Omental fat pad (tissue), 4 donors: ENCODE results near the gene CYSLTR2. TPM values are rescaled to one million over a fixed set of nuclear protein-coding genes. Genes with fewer than 3 reads are reported as not detected.
"Not testable (repeated sequence)": the region's sequence is repeated elsewhere in the genome, so short reads cannot be mapped to it uniquely, and the experiment has no call there.

Source experiments
- ATAC-seq: fragments of 150-250 bp; one replicate; pipeline ENCODE4 v1.9.1; 2016; ENCODE audit warnings: mild to moderate bottlenecking, moderate library complexity; ENCODE audit not compliant: low FRiP score
- DNase-seq: peaks from one replicate; pipeline ENCODE4 v3.0.0-alpha.2; 2019; ENCODE audit warnings: low spot score
- CTCF ChIP-seq, 3 donors: fragments of 450-650 bp; IDR thresholded peaks; one replicate each; pipeline ENCODE4 v1.5.1; 2016 to 2017; ENCODE audit warnings: antibody characterized with exemption in 3 of 3, mild to moderate bottlenecking in 3 of 3, moderate library complexity in 2 of 3
- total RNA-seq, 4 donors: library from RNA; depleted of rRNA; stranded (reverse); fragments of >200 nt; gene quantifications; one replicate each; pipeline ENCODE4 v1.1.0, GENCODE V29; 2016

Gene CYSLTR2
- total RNA-seq, 4 donors from 2014 or later = 0.31 to 4.4 (median 2.6) TPM

GRCh38 chr13:48682436-48682835, 28.7 kb downstream of the CYSLTR2 start:
- ATAC-seq = no peak
- no peak for TF ChIP-seq CTCF (IDR thresholded peaks at IDR 0.05)
- DNase-seq = no peak

GRCh38 chr13:48686636-48687210, 33.0 kb downstream of the CYSLTR2 start:
- ATAC-seq (no peak), DNase-seq (no peak)
- no peak for TF ChIP-seq CTCF (IDR thresholded peaks at IDR 0.05)

- ATAC-seq = no peak
- no peak for DNase-seq
- no peak for TF ChIP-seq CTCF (IDR thresholded peaks at IDR 0.05)
Measured at GRCh38 chr13:48687249-48687648, 33.5 kb downstream of the CYSLTR2 start.

GRCh38 chr13:48693998-48694397, 40.3 kb downstream of the CYSLTR2 start:
- TF ChIP-seq CTCF (IDR thresholded peaks at IDR 0.05) = no peak
- ATAC-seq (no peak), DNase-seq (no peak)

- ATAC-seq (no peak), DNase-seq (no peak)
- no peak for TF ChIP-seq CTCF (IDR thresholded peaks at IDR 0.05)
Measured at GRCh38 chr13:48695776-48696175, 42.0 kb downstream of the CYSLTR2 start.

GRCh38 chr13:48696676-48697075, 42.9 kb downstream of the CYSLTR2 start:
- DNase-seq, ATAC-seq: not testable (repeated sequence)

- DNase-seq (no peak), ATAC-seq (no peak)
Measured at GRCh38 chr13:48707405-48707804, 53.7 kb downstream of the CYSLTR2 start.

More at GRCh38 chr13:48707405-48707804, 53.7 kb downstream of the CYSLTR2 start:
- TF ChIP-seq CTCF (IDR thresholded peaks at IDR 0.05) = no peak
